Cardiac muscle cell (in vitro differentiated cells and primary cell): ENCODE results near the gene MCC. TPM values are rescaled to one million over a fixed set of nuclear protein-coding genes. Genes with fewer than 3 reads are reported as not detected.
"Not testable (repeated sequence)": the region's sequence is repeated elsewhere in the genome, so short reads cannot be mapped to it uniquely, and the experiment has no call there.

ENCODE experiments used
- DNase-seq, 2 donors: peaks; one replicate each; pipeline versions ENCODE4 v3.0.0 to v3.0.0-alpha.2; 2010 to 2017; ENCODE audit warnings: low read depth in 1 of 2, low spot score in 1 of 2
- H3K27ac ChIP-seq: fragments of 200-600 bp; sonication (generic); 2 replicates; pipeline ENCODE4 v1.5.1; 2016
- H3K27me3 ChIP-seq: fragments of 200-600 bp; sonication (generic); 2 replicates; pipeline ENCODE4 v1.6.0; 2016; ENCODE audit warnings: control low read depth
- H3K36me3 ChIP-seq: fragments of 200-600 bp; sonication (generic); 2 replicates; pipeline ENCODE4 v1.5.1; 2016; ENCODE audit warnings: control low read depth
- H3K4me1 ChIP-seq: fragments of 200-600 bp; sonication (generic); 2 replicates; pipeline ENCODE4 v1.8.1; 2017; ENCODE audit warnings: low read depth, mild to moderate bottlenecking, mixed run types
- H3K4me3 ChIP-seq: fragments of 200-600 bp; sonication (generic); 2 replicates; pipeline ENCODE4 v1.5.1; 2016; ENCODE audit warnings: mild to moderate bottlenecking
- H3K9me3 ChIP-seq: fragments of 200-600 bp; sonication (generic); 2 replicates; pipeline ENCODE4 v1.5.1; 2017; ENCODE audit warnings: low read depth, mild to moderate bottlenecking, control low read depth
- polyA plus RNA-seq: library from polyadenylated mRNA; unstranded; fragments of >200 nt; fragmentation: Nextera tagmentation; extraction: Ambion mirVana; gene quantifications from 2 replicates; pipeline ENCODE4 v1.2.1, GENCODE V29; 2016
- total RNA-seq: library from RNA; depleted of rRNA; stranded (reverse); fragments of >200 nt; gene quantifications from 2 replicates; pipeline ENCODE4 v1.2.3, GENCODE V29; 2016
- TF ChIP-seq, protein P1 (sequence below): IDR thresholded peaks from 2 replicates; pipeline ENCODE4 v1.5.1; 2012; ENCODE audit warnings: low read depth, mild to moderate bottlenecking, low read length

MCC gene
- total and polyA plus RNA-seq, 2 experiments from 2014 or later = 37.8 to 137 TPM

GRCh38 chr5:113075019-113075418 is 413.2 kb downstream of the MCC start:
- Histone ChIP-seq H3K27ac (no peak overlapping the region), H3K4me1 (peaks cover 5% of the 10 kb centered on the region), H3K9me3 (no peaks in the 10 kb centered on the region), H3K4me3 (no peak overlapping the region), H3K36me3 (peaks cover 9% of the 10 kb centered on the region), H3K27me3 (no peaks in the 10 kb centered on the region)
- no peak for DNase-seq
- TF ChIP-seq, protein P1, sequence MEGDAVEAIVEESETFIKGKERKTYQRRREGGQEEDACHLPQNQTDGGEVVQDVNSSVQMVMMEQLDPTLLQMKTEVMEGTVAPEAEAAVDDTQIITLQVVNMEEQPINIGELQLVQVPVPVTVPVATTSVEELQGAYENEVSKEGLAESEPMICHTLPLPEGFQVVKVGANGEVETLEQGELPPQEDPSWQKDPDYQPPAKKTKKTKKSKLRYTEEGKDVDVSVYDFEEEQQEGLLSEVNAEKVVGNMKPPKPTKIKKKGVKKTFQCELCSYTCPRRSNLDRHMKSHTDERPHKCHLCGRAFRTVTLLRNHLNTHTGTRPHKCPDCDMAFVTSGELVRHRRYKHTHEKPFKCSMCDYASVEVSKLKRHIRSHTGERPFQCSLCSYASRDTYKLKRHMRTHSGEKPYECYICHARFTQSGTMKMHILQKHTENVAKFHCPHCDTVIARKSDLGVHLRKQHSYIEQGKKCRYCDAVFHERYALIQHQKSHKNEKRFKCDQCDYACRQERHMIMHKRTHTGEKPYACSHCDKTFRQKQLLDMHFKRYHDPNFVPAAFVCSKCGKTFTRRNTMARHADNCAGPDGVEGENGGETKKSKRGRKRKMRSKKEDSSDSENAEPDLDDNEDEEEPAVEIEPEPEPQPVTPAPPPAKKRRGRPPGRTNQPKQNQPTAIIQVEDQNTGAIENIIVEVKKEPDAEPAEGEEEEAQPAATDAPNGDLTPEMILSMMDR = no peak

DNA sequence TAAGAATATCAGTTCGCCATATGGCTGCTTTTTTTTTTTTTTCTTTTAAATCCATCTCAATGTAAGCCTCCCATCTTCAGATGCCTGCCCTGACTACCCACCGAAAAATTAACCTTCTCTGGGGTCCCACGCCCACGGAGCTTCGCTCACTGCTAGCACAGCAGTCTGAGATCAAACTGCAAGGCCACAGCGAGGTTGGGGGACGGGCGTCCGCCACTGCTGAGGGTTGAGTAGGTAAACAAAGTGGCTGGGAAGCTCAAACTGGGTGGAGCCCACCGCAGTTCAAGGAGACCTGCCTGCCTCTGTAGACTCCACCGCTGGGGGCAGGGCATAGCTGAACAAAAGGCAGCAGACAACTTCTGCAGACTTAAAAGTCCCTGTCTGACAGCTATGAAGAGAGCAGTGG is 414.6 kb downstream of the MCC start:
- DNase-seq, H3K27me3 ChIP-seq, H3K36me3 ChIP-seq, H3K9me3 ChIP-seq, H3K27ac ChIP-seq, H3K4me3 ChIP-seq, H3K4me1 ChIP-seq: not testable (repeated sequence)

DNA sequence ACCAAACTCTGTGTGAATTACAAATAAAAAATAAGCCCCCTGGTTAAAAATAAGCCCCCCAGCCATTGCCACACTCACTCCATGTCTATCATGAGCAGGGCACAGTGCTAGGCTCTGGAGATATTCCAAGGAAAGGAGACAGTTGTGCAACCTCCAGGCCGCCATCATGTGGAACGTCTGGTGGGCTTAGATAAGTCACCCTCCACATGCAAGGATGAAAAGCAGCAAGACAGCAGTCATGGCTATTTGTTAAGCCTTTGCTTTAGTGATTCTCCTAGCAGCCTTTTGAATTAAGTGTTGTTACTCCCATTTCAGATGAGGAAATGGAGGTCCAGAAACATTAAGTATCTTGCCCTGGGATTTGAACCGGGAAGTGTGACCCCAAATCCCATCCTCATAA is 416.9 kb downstream of the MCC start:
- Histone ChIP-seq H3K4me3 (no peak overlapping the region), H3K27me3 (no peaks in the 10 kb centered on the region), H3K27ac (no peak overlapping the region), H3K4me1 (peaks cover 5% of the 10 kb centered on the region), H3K36me3 (peaks cover 23% of the 10 kb centered on the region), H3K9me3 (no peaks in the 10 kb centered on the region)
- TF ChIP-seq, protein P1 = no peak
- DNase-seq = no peak

DNA sequence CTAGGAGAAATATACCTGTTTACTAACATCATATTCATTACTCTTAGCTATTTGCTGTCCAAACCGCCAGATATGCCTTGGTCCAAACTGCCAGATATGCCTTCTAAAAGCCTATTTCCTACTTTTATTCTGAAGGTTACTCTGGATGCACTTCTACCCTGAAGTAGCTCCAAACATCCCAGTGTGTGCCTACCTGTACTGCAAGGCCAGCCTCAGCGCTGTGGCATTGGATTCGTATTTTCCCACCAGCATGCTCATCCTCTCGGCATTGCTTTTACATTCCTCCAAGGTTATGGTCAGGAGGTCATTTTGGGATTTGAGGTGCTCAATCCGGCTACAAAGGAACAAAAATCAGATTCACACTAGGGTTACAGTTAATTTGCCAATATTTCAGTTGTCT is 417.4 kb downstream of the MCC start:
- Histone ChIP-seq H3K4me1 (peaks cover 5% of the 10 kb centered on the region), H3K27me3 (no peaks in the 10 kb centered on the region), H3K4me3 (no peak overlapping the region), H3K36me3 (peaks cover 28% of the 10 kb centered on the region), H3K27ac (no peak overlapping the region), H3K9me3 (no peaks in the 10 kb centered on the region)
- DNase-seq = no peak
- TF ChIP-seq, protein P1 = no peak

GRCh38 chr5:113068559-113068958 is 419.7 kb downstream of the MCC start:
- no peak for DNase-seq
- Histone ChIP-seq H3K4me1 (peaks cover 5% of the 10 kb centered on the region), H3K9me3 (no peaks in the 10 kb centered on the region), H3K4me3 (no peak overlapping the region), H3K36me3 (peaks cover 43% of the 10 kb centered on the region), H3K27me3 (no peaks in the 10 kb centered on the region), H3K27ac (no peak overlapping the region)
- TF ChIP-seq, protein P1 = no peak

DNA sequence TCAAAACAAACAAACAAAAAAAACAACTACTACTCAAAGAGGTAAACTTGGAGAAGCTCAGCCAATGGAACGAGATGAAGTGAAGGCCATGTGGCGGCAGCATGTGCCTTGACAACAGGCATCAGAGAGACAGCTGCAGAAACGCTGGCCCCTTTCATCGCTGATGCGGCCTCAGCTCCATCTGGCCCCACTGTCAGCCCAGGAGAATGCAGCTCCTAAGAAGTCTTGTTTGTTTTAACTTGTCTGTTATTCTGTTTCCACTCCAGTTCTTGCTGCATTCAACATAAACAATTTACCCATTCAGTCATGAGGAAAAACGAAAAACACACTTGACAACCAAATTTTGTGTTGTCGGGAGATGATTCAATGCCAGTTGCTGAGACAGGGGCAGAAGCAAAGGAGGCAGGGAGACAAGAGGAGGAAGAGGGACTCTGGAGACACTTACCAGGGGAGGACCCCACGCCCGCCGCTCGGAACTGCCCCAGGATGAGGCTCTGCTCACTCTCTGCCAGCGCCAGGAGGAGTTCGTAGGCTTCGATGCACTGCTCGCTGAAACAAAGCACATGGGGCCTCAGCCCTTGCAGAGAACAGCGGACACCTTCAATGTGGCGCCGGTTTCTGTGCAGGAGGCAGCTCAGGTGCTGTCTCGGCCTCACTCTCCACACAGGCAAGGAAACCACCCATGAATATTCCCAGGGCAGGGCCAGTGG is 420.5 kb downstream of the MCC start:
- H3K4me1 ChIP-seq = peaks cover 5% of the 10 kb centered on the region
- TF ChIP-seq, protein P1 = no peak
- no peak overlapping the region for H3K27ac ChIP-seq
- H3K4me3 ChIP-seq = no peak overlapping the region
- peaks cover 44% of the 10 kb centered on the region for H3K36me3 ChIP-seq
- no peaks in the 10 kb centered on the region for H3K9me3 ChIP-seq
- DNase-seq = no peak
- H3K27me3 ChIP-seq = no peaks in the 10 kb centered on the region
